IMR-90 (cell line): ENCODE measurements around the gene DNMT1. TPM values are rescaled to one million over a fixed set of nuclear protein-coding genes. Genes with fewer than 3 reads are reported as not detected.

ENCODE experiments used
- ATAC-seq: fragments of 200-7000 bp; cut with Tn5 transposase; 2 replicates; pipeline ENCODE4 v1.9.1; 2020; ENCODE audit warnings: low read depth, mild to moderate bottlenecking, moderate library complexity
- BruUV-seq: library from RNA; stranded (reverse); fragments of 400-500 nt; replicated peaks from 2 replicates; lab custom pipeline; 2021; lab: Mats Ljungman, UMichigan
- CTCF ChIA-PET: fragments of 300-600 bp; formaldehyde crosslinking; extraction: SDS; loops from one replicate; lab custom pipeline; 2021; ENCODE audit warnings: antibody characterized with exemption; lab: Yijun Ruan, JAX
- POLR2A ChIA-PET: fragments of 300-600 bp; sonication (Branson Sonifier 250); formaldehyde crosslinking; loops from one replicate; lab custom pipeline; 2022; ENCODE audit warnings: antibody characterized with exemption; ENCODE audit not compliant: unreplicated experiment; lab: Charles Lee
- DNase-seq: peaks from one replicate; pipeline ENCODE4 v3.0.0; 2013
- H2AFZ ChIP-seq: replicated peaks from 2 replicates; pipeline ENCODE3; 2013; ENCODE audit warnings: low read length, mild to moderate bottlenecking; ENCODE audit not compliant: poor library complexity
- H2AK5ac ChIP-seq: 2 replicates; pipeline ENCODE4 v1.6.1; 2013; ENCODE audit warnings: low read depth, low read length, inconsistent platforms
- H2AK9ac ChIP-seq: replicated peaks from 2 replicates; pipeline ENCODE3; 2013; ENCODE audit warnings: mild to moderate bottlenecking, low read depth, low read length, moderate library complexity; ENCODE audit not compliant: poor library complexity
- H2BK120ac ChIP-seq: 2 replicates; pipeline ENCODE4 v1.6.1; 2013; ENCODE audit warnings: low read depth, low read length, inconsistent platforms
- H2BK15ac ChIP-seq: 3 replicates; pipeline ENCODE4 v1.6.1; 2013; ENCODE audit warnings: low read depth, low read length, inconsistent platforms
- H2BK20ac ChIP-seq: 2 replicates; pipeline ENCODE4 v1.6.1; 2013; ENCODE audit warnings: low read depth, mild to moderate bottlenecking, inconsistent platforms, low read length, moderate library complexity
- H2BK5ac ChIP-seq: 2 replicates; pipeline ENCODE4 v1.6.1; 2013; ENCODE audit warnings: mild to moderate bottlenecking, low read depth, low read length, inconsistent platforms; ENCODE audit not compliant: poor library complexity, severe bottlenecking
- H3K14ac ChIP-seq: replicated peaks from 2 replicates; pipeline ENCODE4 v1.6.1; 2013; ENCODE audit warnings: low read depth, low read length, inconsistent platforms
- H3K18ac ChIP-seq: 2 replicates; pipeline ENCODE4 v1.6.1; 2013; ENCODE audit warnings: low read depth, low read length, control low read depth
- H3K23ac ChIP-seq: 2 replicates; pipeline ENCODE4 v1.6.1; 2013; ENCODE audit warnings: low read depth, low read length, inconsistent platforms
- H3K27ac ChIP-seq: 2 replicates; pipeline ENCODE4 v1.5.1; 2013; ENCODE audit warnings: mild to moderate bottlenecking, control low read depth, low read length; ENCODE audit not compliant: insufficient read depth
- H3K27me3 ChIP-seq: 2 replicates; pipeline ENCODE4 v1.6.1; 2013; ENCODE audit warnings: low read length; ENCODE audit not compliant: control insufficient read depth, insufficient read depth
- H3K36me3 ChIP-seq: 2 replicates; pipeline ENCODE4 v1.6.1; 2013; ENCODE audit warnings: low read length, mixed read lengths; ENCODE audit not compliant: control insufficient read depth, insufficient read depth
- H3K4ac ChIP-seq: 2 replicates; pipeline ENCODE4 v1.6.1; 2013; ENCODE audit warnings: low read depth, low read length, inconsistent platforms
- H3K4me1 ChIP-seq: 2 replicates; pipeline ENCODE4 v1.6.1; 2013; ENCODE audit warnings: low read length, mixed read lengths; ENCODE audit not compliant: control insufficient read depth, insufficient read depth
- H3K4me2 ChIP-seq: 2 replicates; pipeline ENCODE4 v1.6.1; 2013; ENCODE audit warnings: low read depth, mild to moderate bottlenecking, control low read depth, low read length, moderate library complexity
- H3K4me3 ChIP-seq: 2 replicates; pipeline ENCODE4 v1.5.1; 2013; ENCODE audit warnings: low read depth, mild to moderate bottlenecking, control low read depth, low read length, moderate library complexity; ENCODE audit not compliant: insufficient read depth
- H3K56ac ChIP-seq: 2 replicates; pipeline ENCODE4 v1.6.1; 2013; ENCODE audit warnings: low read length, inconsistent platforms; ENCODE audit not compliant: insufficient read depth; ENCODE audit errors: extremely low read depth
- H3K79me1 ChIP-seq, 2 experiments: 2 replicates each; pipeline ENCODE4 v1.6.1; 2013; ENCODE audit warnings: low read length in 2 of 2, inconsistent platforms in 1 of 2, low read depth in 1 of 2
- H3K9ac ChIP-seq: 2 replicates; pipeline ENCODE4 v1.6.1; 2013; ENCODE audit warnings: low read depth, low read length, control low read depth
- H3K9me1 ChIP-seq: 2 replicates; pipeline ENCODE4 v1.6.1; 2013; ENCODE audit warnings: low read length, inconsistent platforms; ENCODE audit not compliant: insufficient read depth
- H3K9me3 ChIP-seq: 2 replicates; pipeline ENCODE4 v1.6.1; 2013; ENCODE audit warnings: low read length; ENCODE audit not compliant: control insufficient read depth, insufficient read depth
- H4K20me1 ChIP-seq: 2 replicates; pipeline ENCODE4 v1.6.1; 2013; ENCODE audit warnings: low read length, inconsistent platforms; ENCODE audit not compliant: insufficient read depth
- H4K5ac ChIP-seq: 2 replicates; pipeline ENCODE4 v1.6.1; 2013; ENCODE audit warnings: mild to moderate bottlenecking, low read depth, low read length, control low read depth
- H4K8ac ChIP-seq, 2 experiments: 2 replicates each; pipeline ENCODE4 v1.6.1; 2013; ENCODE audit warnings: low read depth in 2 of 2, low read length in 2 of 2, control low read depth in 1 of 2, inconsistent platforms in 1 of 2
- H4K91ac ChIP-seq: 2 replicates; pipeline ENCODE4 v1.6.1; 2013; ENCODE audit warnings: low read depth, low read length, inconsistent platforms; ENCODE audit not compliant: insufficient read depth
- BHLHE40 ChIP-seq: fragments of 150-350 bp; IDR thresholded peaks from 2 replicates; pipeline ENCODE4 v1.6.1; 2016; ENCODE audit warnings: mild to moderate bottlenecking, low read depth, low read length
- CEBPB ChIP-seq: IDR thresholded peaks from 2 replicates; pipeline ENCODE4 v1.6.1; 2012; ENCODE audit warnings: low read depth, low read length, improper control_type of control experiment
- FOS ChIP-seq: fragments of 150-350 bp; IDR thresholded peaks from 2 replicates; pipeline ENCODE4 v1.6.1; 2016; ENCODE audit warnings: low read depth, low read length
- MAFK ChIP-seq: IDR thresholded peaks from 2 replicates; pipeline ENCODE4 v1.6.1; 2012; ENCODE audit warnings: low read depth, low read length, improper control_type of control experiment
- POLR2A ChIP-seq: IDR thresholded peaks from 2 replicates; pipeline ENCODE4 v1.6.1; 2012; ENCODE audit warnings: mild to moderate bottlenecking, low read depth, low read length
- RAD21 ChIP-seq: IDR thresholded peaks from 2 replicates; pipeline ENCODE4 v1.6.1; 2012; ENCODE audit warnings: low read length, improper control_type of control experiment
- SMC3 ChIP-seq: fragments of 150-350 bp; IDR thresholded peaks from 2 replicates; pipeline ENCODE4 v1.6.1; 2016; ENCODE audit warnings: low read depth, mild to moderate bottlenecking, antibody characterized with exemption, low read length, moderate library complexity
- WGBS, 2 experiments: methylation state at CpG; one replicate each; pipeline versions ENCODE4 v1.1.5 to v1.1.7; 2013; ENCODE audit warnings: missing lambda C conversion rate in 2 of 2; ENCODE audit not compliant: insufficient read length in 1 of 2; ENCODE audit errors: extremely low coverage in 2 of 2; 5-methylcytosine and 5-hydroxymethylcytosine counted together
- dilution Hi-C: fragments of 300-500 bp; cut with HindIII; formaldehyde crosslinking; loops from one replicate; pipeline ENCODE4 v1.14.3; 2018; ENCODE audit warnings: low sequenced_read_pairs; ENCODE audit not compliant: unreplicated experiment
- in situ Hi-C: fragments of 300-500 bp; cut with MboI; formaldehyde crosslinking; loops from 3 replicates; pipeline ENCODE4 v1.14.3; 2019; ENCODE audit warnings: low sequenced_read_pairs, inconsistent platforms, mixed read lengths
- intact Hi-C: fragments of 100-400 bp; cut with micrococcal nuclease; formaldehyde crosslinking; loops from 2 replicates; pipeline ENCODE4 v1.10.0; 2022
- polyA plus RNA-seq, 3 experiments: library from polyadenylated mRNA; depleted of rRNA; stranded (reverse); fragments of >200 nt; gene quantifications; 2 replicates each; pipeline ENCODE4 v1.2.3, GENCODE V29; 2012; ENCODE audit warnings: low replicate concordance in 1 of 3
- total RNA-seq: library from RNA; depleted of rRNA; stranded (reverse); fragments of >200 nt; gene quantifications from 2 replicates; pipeline ENCODE4 v1.2.3, GENCODE V29; 2012
- TF ChIP-seq, protein P1 (sequence below): fragments of 150-350 bp; IDR thresholded peaks from 2 replicates; pipeline ENCODE4 v1.6.1; 2017; ENCODE audit warnings: mild to moderate bottlenecking, antibody characterized with exemption, low read length, low read depth

The DNMT1 gene
- total and polyA plus RNA-seq, 2 of the 4 experiments (the other 2 are of a cell fraction): 26.2 to 83.6 TPM

DNA sequence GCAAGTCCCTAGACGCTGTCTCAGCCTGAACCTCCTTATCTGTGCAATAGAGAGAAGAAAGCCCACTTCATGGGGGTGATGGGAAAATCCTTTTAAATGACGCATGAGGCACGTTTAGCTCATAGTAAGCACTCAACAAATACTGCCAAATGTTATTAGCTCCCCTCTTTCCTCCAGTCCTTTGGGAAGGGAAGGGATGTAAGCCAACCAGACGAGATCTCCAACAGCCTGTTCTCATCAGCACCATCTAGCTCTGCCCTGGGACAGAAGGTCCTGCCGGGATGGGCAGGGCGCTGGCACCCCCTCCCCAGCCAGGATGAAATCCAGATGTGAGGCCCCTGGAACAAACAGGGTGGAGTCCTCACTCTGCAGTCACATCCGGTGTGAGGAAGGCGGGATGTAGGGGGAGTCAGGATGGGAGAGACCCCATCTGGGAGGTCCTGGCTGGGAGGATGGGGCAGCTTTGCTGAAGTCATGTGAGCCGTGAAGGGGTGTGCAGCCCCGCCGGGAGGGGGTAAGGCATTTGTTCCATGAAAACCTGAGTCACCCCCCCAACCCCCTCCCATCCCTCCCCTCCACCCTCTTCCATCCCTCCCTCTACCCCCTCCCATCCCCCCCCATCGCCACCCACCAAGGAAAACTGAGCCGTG is 31.7 kb upstream of the DNMT1 start:
- Histone ChIP-seq H4K5ac (peak overlapping the region; percentile 66), H3K4me1 (peaks cover 26% of the 10 kb centered on the region), H2BK15ac (peak overlapping the region; percentile 79; the same call in 2 of the 3 replicates), H3K27me3 (no peaks in the 10 kb centered on the region), H3K14ac (peak overlapping the region; percentile 92), H3K18ac (peak overlapping the region; percentile 68), H2AK5ac (peak overlapping the region; percentile 84), H3K79me1 (peaks cover 29 to 81% of the 10 kb centered on the region in 2 experiments; a peak in 3 of 4 replicates), H2BK5ac (peak overlapping the region; percentile 91), H4K91ac (peak overlapping the region; percentile 79), H3K9me1 (peaks cover 25% of the 10 kb centered on the region), H2AK9ac (peak overlapping the region; percentile 98), H2BK20ac (peak overlapping the region; percentile 79; the same call in 1 of the 2 replicates), H3K23ac (peak overlapping the region; percentile 79), H3K4ac (peak overlapping the region; percentile 98), H3K27ac (peak overlapping the region; percentile 95), H2AFZ (peak overlapping the region; percentile 89), H3K9ac (peak overlapping the region; percentile 53; the same call in 1 of the 2 replicates), H4K8ac (peak overlapping the region; percentile 65 to 97), H2BK120ac (peak overlapping the region; percentile 92), H3K4me2 (peak overlapping the region; percentile 69), H3K9me3 (no peaks in the 10 kb centered on the region), H3K4me3 (no peak overlapping the region), H3K56ac (peak overlapping the region; percentile 5; the same call in 1 of the 2 replicates), H4K20me1 (peaks cover 32% of the 10 kb centered on the region), H3K36me3 (peaks cover 32% of the 10 kb centered on the region)
- DNase-seq (peak; percentile 95), ATAC-seq (peak; percentile 49)
- no TSS peak for BruUV-seq
- ChIA-PET POLR2A (interaction anchor here (0.8 kb wide), 1 partner anchor 25 kb away, joined by 5 read pairs; the partner anchor contains the start of gene MRPL4), CTCF (no interaction called here)
- 0 out of 2 replicates have a peak, but pooled peaks have one; percentile 13 for TF ChIP-seq RAD21
- TF ChIP-seq MAFK: no peak
- TF ChIP-seq CEBPB: peak; percentile 47; the same call in 1 of the 2 replicates
- TF ChIP-seq SMC3: 0 out of 2 replicates have a peak, but pooled peaks have one; percentile 7
- 0 out of 2 replicates have a peak, but pooled peaks have one; percentile 50 for TF ChIP-seq FOS
- peak; percentile 36; the same call in 1 of the 2 replicates for TF ChIP-seq POLR2A
- TF ChIP-seq BHLHE40: peak; percentile 97
- TF ChIP-seq, protein P1, sequence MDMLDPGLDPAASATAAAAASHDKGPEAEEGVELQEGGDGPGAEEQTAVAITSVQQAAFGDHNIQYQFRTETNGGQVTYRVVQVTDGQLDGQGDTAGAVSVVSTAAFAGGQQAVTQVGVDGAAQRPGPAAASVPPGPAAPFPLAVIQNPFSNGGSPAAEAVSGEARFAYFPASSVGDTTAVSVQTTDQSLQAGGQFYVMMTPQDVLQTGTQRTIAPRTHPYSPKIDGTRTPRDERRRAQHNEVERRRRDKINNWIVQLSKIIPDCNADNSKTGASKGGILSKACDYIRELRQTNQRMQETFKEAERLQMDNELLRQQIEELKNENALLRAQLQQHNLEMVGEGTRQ: no peak
- in situ Hi-C loops: no loop called here
- dilution Hi-C loops: no loop called here
- intact Hi-C loops: no loop called here
- WGBS, 2 experiments: no CpG with 5 or more reads among the region's 13 CpGs
